NB4 (cell line): ENCODE measurements around the gene FAU.

Source experiments
- CTCF ChIP-seq: IDR thresholded peaks from one replicate; pipeline ENCODE4 v1.5.1; 2012; ENCODE audit warnings: low read depth, low read length
- MAX ChIP-seq: IDR thresholded peaks from 2 replicates; pipeline ENCODE4 v1.6.1; 2011; ENCODE audit warnings: low read depth, low read length
- POLR2A ChIP-seq: IDR thresholded peaks from 2 replicates; pipeline ENCODE4 v1.6.1; 2011; ENCODE audit warnings: mild to moderate bottlenecking; ENCODE audit not compliant: insufficient read length; ENCODE audit errors: extremely low read depth

GRCh38 chr11:65087216-65087615 is 34.7 kb downstream of the FAU start:
- no peak for TF ChIP-seq CTCF
- no peak for TF ChIP-seq MAX
- no peak for TF ChIP-seq POLR2A
